H1 (cell line): ENCODE results near the gene R3HDM2. TPM values are rescaled to one million over a fixed set of nuclear protein-coding genes. Genes with fewer than 3 reads are reported as not detected.

ENCODE experiments used
- CTCF ChIA-PET: fragments of 300-600 bp; sonication (Branson Sonifier 250); formaldehyde crosslinking; loops from one replicate; lab custom pipeline; 2021; ENCODE audit not compliant: partially characterized antibody; lab: Charles Lee
- POLR2A ChIA-PET: fragments of 300-600 bp; sonication (Branson Sonifier 250); formaldehyde crosslinking; loops from one replicate; lab custom pipeline; 2021; ENCODE audit warnings: inconsistent platforms; ENCODE audit not compliant: partially characterized antibody; lab: Charles Lee
- DNase-seq, 2 experiments: peaks; one replicate each; pipeline versions ENCODE4 v3.0.0 to v3.0.0-alpha.2; 2010 to 2022; ENCODE audit warnings: low spot score in 2 of 2, low read depth in 1 of 2, mixed read lengths in 1 of 2
- FAIRE-seq: peaks from 2 replicates; lab custom pipeline; 2011; peaks lifted over from hg19 to GRCh38; lab: Jason Lieb, UNC
- H2AFZ ChIP-seq: 2 replicates; pipeline ENCODE4 v1.8.1; 2012; ENCODE audit warnings: low read length, inconsistent platforms
- H2AK5ac ChIP-seq: 2 replicates; pipeline ENCODE4 v1.6.1; 2013; ENCODE audit warnings: low read depth, low read length
- H2BK120ac ChIP-seq: replicated peaks from 2 replicates; pipeline ENCODE3; 2013; ENCODE audit warnings: low read depth, low read length, inconsistent platforms
- H2BK12ac ChIP-seq: 2 replicates; pipeline ENCODE4 v1.6.1; 2013; ENCODE audit warnings: low read depth, low read length
- H2BK15ac ChIP-seq: 2 replicates; pipeline ENCODE4 v1.6.1; 2013; ENCODE audit warnings: low read length
- H2BK20ac ChIP-seq: 2 replicates; pipeline ENCODE4 v1.6.1; 2013; ENCODE audit warnings: low read length
- H2BK5ac ChIP-seq: 2 replicates; pipeline ENCODE4 v1.6.1; 2013; ENCODE audit warnings: low read depth, low read length
- H3K14ac ChIP-seq: 2 replicates; pipeline ENCODE4 v1.6.1; 2013; ENCODE audit warnings: inconsistent platforms; ENCODE audit not compliant: insufficient read length
- H3K18ac ChIP-seq: 2 replicates; pipeline ENCODE4 v1.6.1; 2013; ENCODE audit warnings: low read length; ENCODE audit errors: extremely low read depth
- H3K23ac ChIP-seq: 2 replicates; pipeline ENCODE4 v1.6.1; 2013; ENCODE audit warnings: inconsistent platforms; ENCODE audit not compliant: insufficient read length
- H3K23me2 ChIP-seq: 2 replicates; pipeline ENCODE4 v1.6.1; 2013; ENCODE audit warnings: low read depth, low read length
- H3K27ac ChIP-seq: 2 replicates; pipeline ENCODE4 v1.6.1; 2011; ENCODE audit warnings: low read depth, low read length, inconsistent platforms
- H3K27me3 ChIP-seq, 4 experiments: replicated peaks in 1 of 4; 1 replicate in 1 of 4; 2 replicates in 3 of 4; pipeline versions ENCODE4 v1.6.1 to v1.8.1; 2011 to 2013; ENCODE audit warnings: low read length in 3 of 4, mild to moderate bottlenecking in 3 of 4, inconsistent platforms in 2 of 4, mixed read lengths in 2 of 4, moderate library complexity in 1 of 4; ENCODE audit not compliant: control insufficient read depth in 3 of 4, insufficient read depth in 3 of 4; ENCODE audit errors: extremely low read depth in 1 of 4
- H3K36me3 ChIP-seq, 4 experiments: 2 replicates each; pipeline versions ENCODE4 v1.6.1 to v1.8.1; 2011 to 2013; ENCODE audit warnings: mild to moderate bottlenecking in 4 of 4, low read length in 3 of 4, moderate library complexity in 2 of 4, control low read depth in 1 of 4, inconsistent platforms in 1 of 4; ENCODE audit not compliant: insufficient read depth in 4 of 4, control insufficient read depth in 2 of 4
- H3K4ac ChIP-seq: replicated peaks from 2 replicates; pipeline ENCODE3; 2013; ENCODE audit warnings: low read length, low read depth, mixed read lengths, inconsistent platforms; ENCODE audit not compliant: insufficient read length
- H3K4me1 ChIP-seq, 4 experiments: replicated peaks in 1 of 4; 1 replicate in 1 of 4; 2 replicates in 3 of 4; pipeline versions ENCODE4 v1.6.1 to v1.8.1; 2011 to 2013; ENCODE audit warnings: low read length in 3 of 4, inconsistent platforms in 2 of 4, mixed read lengths in 1 of 4; ENCODE audit not compliant: insufficient read depth in 4 of 4, control insufficient read depth in 3 of 4
- H3K4me2 ChIP-seq, 2 experiments: 2 replicates each; pipeline versions ENCODE4 v1.6.1 to v1.8.1; 2011 to 2013; ENCODE audit warnings: low read depth in 2 of 2, low read length in 2 of 2, control low read depth in 1 of 2, inconsistent platforms in 1 of 2, mild to moderate bottlenecking in 1 of 2; ENCODE audit not compliant: insufficient read depth in 1 of 2
- H3K4me3 ChIP-seq, 4 experiments: fragments of 200-600, 300-600 bp in 1 of 4; sonication (generic), shearing (Covaris generic), sonication (Bioruptor Twin) in 1 of 4; 2 replicates each; pipeline versions ENCODE4 v1.5.1 to v1.8.1; 2011 to 2016; ENCODE audit warnings: low read length in 4 of 4, low read depth in 3 of 4, control low read depth in 2 of 4, inconsistent platforms in 2 of 4, mild to moderate bottlenecking in 2 of 4, mixed read lengths in 1 of 4, moderate library complexity in 1 of 4; ENCODE audit not compliant: insufficient read depth in 2 of 4; ENCODE audit errors: extremely low read depth in 1 of 4
- H3K56ac ChIP-seq: replicated peaks from 2 replicates; pipeline ENCODE3; 2013; ENCODE audit warnings: low read depth, mild to moderate bottlenecking, mixed read lengths, low read length, inconsistent platforms; ENCODE audit not compliant: insufficient read length
- H3K79me1 ChIP-seq: 2 replicates; pipeline ENCODE4 v1.6.1; 2013; ENCODE audit warnings: low read depth, low read length, control low read depth
- H3K79me2 ChIP-seq, 2 experiments: 2 replicates each; pipeline versions ENCODE4 v1.6.1 to v1.8.1; 2012 to 2013; ENCODE audit warnings: low read length in 2 of 2, mild to moderate bottlenecking in 2 of 2, inconsistent platforms in 1 of 2; ENCODE audit not compliant: insufficient read depth in 2 of 2, control insufficient read depth in 1 of 2
- H3K9ac ChIP-seq, 4 experiments: replicated peaks in 1 of 4; 1 replicate in 1 of 4; 2 replicates in 3 of 4; pipeline versions ENCODE4 v1.6.1 to v1.8.1; 2011 to 2013; ENCODE audit warnings: low read depth in 3 of 4, low read length in 3 of 4, control low read depth in 2 of 4, mild to moderate bottlenecking in 2 of 4, moderate library complexity in 2 of 4, inconsistent platforms in 1 of 4; ENCODE audit errors: extremely low read depth in 1 of 4
- H3K9me3 ChIP-seq, 2 experiments: 2 replicates each; pipeline versions ENCODE4 v1.6.1 to v1.8.1; 2012 to 2013; ENCODE audit warnings: mild to moderate bottlenecking in 2 of 2, moderate library complexity in 2 of 2, control low read depth in 1 of 2, inconsistent platforms in 1 of 2, low read depth in 1 of 2, low read length in 1 of 2, mixed read lengths in 1 of 2; ENCODE audit not compliant: insufficient read depth in 2 of 2
- H4K20me1 ChIP-seq, 2 experiments: replicated peaks in 1 of 2; 2 replicates each; pipeline versions ENCODE3 to v1.8.1; 2011 to 2013; ENCODE audit warnings: inconsistent platforms in 2 of 2, low read length in 2 of 2, mild to moderate bottlenecking in 1 of 2; ENCODE audit not compliant: insufficient read depth in 2 of 2, control insufficient read depth in 1 of 2
- H4K5ac ChIP-seq: 2 replicates; pipeline ENCODE4 v1.6.1; 2013; ENCODE audit warnings: low read length, low read depth, mixed read lengths, inconsistent platforms; ENCODE audit not compliant: insufficient read length
- H4K8ac ChIP-seq: 2 replicates; pipeline ENCODE4 v1.8.0; 2013; ENCODE audit warnings: mild to moderate bottlenecking, moderate library complexity, low read length, inconsistent platforms; ENCODE audit not compliant: insufficient read depth; ENCODE audit errors: extremely low read depth
- H4K91ac ChIP-seq: replicated peaks from 2 replicates; pipeline ENCODE3; 2013; ENCODE audit warnings: low read length, mixed read lengths, inconsistent platforms; ENCODE audit not compliant: insufficient read length
- CBX5 ChIP-seq: fragments of 300-800, 300-1000 bp; sonication (generic); IDR thresholded peaks from 2 replicates; pipeline ENCODE4 v1.7.1; 2016; ENCODE audit warnings: antibody characterized with exemption, low read length, low read depth
- CEBPB ChIP-seq: IDR thresholded peaks from 2 replicates; pipeline ENCODE4 v1.6.1; 2012; ENCODE audit warnings: low read depth, low read length
- EGR1 ChIP-seq: IDR thresholded peaks from 2 replicates; pipeline ENCODE4 v1.6.1; 2011; ENCODE audit warnings: low read depth, low read length, borderline replicate concordance
- GTF2F1 ChIP-seq: IDR thresholded peaks from 2 replicates; pipeline ENCODE4 v1.6.1; 2012; ENCODE audit warnings: low read depth, low read length, improper control_type of control experiment, borderline replicate concordance
- POLR2AphosphoS5 ChIP-seq: IDR thresholded peaks from 2 replicates; pipeline ENCODE4 v1.6.1; 2011; ENCODE audit warnings: low read depth, low read length
- RXRA ChIP-seq: IDR thresholded peaks from 2 replicates; pipeline ENCODE4 v1.6.1; 2011; ENCODE audit warnings: low read depth, mild to moderate bottlenecking, low read length, moderate library complexity; ENCODE audit not compliant: insufficient read depth
- SIX5 ChIP-seq: IDR thresholded peaks from 2 replicates; pipeline ENCODE4 v1.6.1; 2011; ENCODE audit warnings: mild to moderate bottlenecking, low read depth, low read length
- TEAD4 ChIP-seq: IDR thresholded peaks from 2 replicates; pipeline ENCODE4 v1.6.1; 2012; ENCODE audit warnings: low read depth, low read length, inconsistent platforms, mixed read lengths
- WGBS, 2 experiments: shearing (Covaris generic) in 1 of 2; methylation state at CpG; one replicate each; pipeline versions ENCODE4 v1.1.6 to v1.1.7; 2013 to 2015; ENCODE audit warnings: low lambda C conversion rate in 2 of 2, mixed read lengths in 2 of 2, inconsistent platforms in 1 of 2, low coverage in 1 of 2, missing lambda C conversion rate in 1 of 2; ENCODE audit not compliant: insufficient replicate concordance in 2 of 2, insufficient coverage in 1 of 2, insufficient read length in 1 of 2; ENCODE audit errors: extremely low coverage in 1 of 2, missing lambda C conversion rate in 1 of 2; 5-methylcytosine and 5-hydroxymethylcytosine counted together
- polyA plus RNA-seq, 7 experiments: library from polyadenylated mRNA; depleted of rRNA in 3 of 7; stranded (reverse) in 5 of 7; unstranded in 2 of 7; fragments of >200 nt in 5 of 7; fragments of 200-250 nt in 2 of 7; gene quantifications; 1 replicate in 5 of 7; 2 replicates in 1 of 7; 4 replicates in 1 of 7; pipeline versions ENCODE4 v1.2.1 to v1.2.3, GENCODE V29; 2011 to 2013; ENCODE audit warnings: missing spikeins in 2 of 7, mixed read lengths in 2 of 7
- total RNA-seq: library from RNA; stranded (reverse); fragmentation: NEBNext Ultra II Directional; extraction: Animal tissue kit (Norgen Biotek cat#: 25700); gene quantifications from 2 replicates; pipeline ENCODE4 v1.2.1, GENCODE V29; 2021

The R3HDM2 gene
- total and polyA plus RNA-seq, 2 of the 8 experiments (the other 6 are each of a cell fraction or from before 2014, with no cell fraction given): 25.6 to 27.0 TPM

DNA sequence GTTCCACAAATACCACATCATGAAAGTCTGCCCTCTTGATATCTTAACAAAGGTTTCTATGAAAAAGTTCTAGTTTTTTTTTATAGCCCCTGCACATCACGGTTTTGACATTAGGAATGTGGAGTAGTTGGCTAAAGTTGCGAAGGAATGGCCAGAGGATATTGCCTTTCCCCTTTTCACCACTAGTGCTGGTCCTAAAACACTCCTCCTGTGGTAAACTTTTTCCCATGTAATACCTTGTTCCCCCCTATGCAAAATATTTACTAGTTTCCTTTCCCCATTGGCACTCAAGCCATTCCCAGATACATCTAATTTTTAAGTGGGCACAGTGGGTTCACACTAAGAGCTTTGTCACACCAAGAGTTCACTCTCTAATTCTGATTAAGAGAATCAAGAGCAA, 33.4 kb downstream of the R3HDM2 start:
- Histone ChIP-seq H3K23me2 (no peaks in the 10 kb centered on the region), H3K9me3 (no peaks in the 10 kb centered on the region), H2BK5ac (no peak overlapping the region), H3K4me3 (no peak overlapping the region), H3K4me2 (no peak overlapping the region), H2BK20ac (no peak overlapping the region), H3K18ac (no peak overlapping the region), H3K36me3 (no peaks in the 10 kb centered on the region; a peak in 2 of 8 replicates), H2AFZ (no peak overlapping the region), H3K79me1 (no peaks in the 10 kb centered on the region), H3K14ac (no peak overlapping the region), H2BK12ac (no peak overlapping the region), H4K5ac (no peak overlapping the region), H2BK15ac (no peak overlapping the region), H4K91ac (no peak overlapping the region), H3K79me2 (no peaks in the 10 kb centered on the region), H4K20me1 (no peaks in the 10 kb centered on the region), H3K27me3 (no peaks in the 10 kb centered on the region), H4K8ac (no peak overlapping the region), H2AK5ac (no peak overlapping the region), H3K4ac (no peak overlapping the region), H3K23ac (no peak overlapping the region), H3K4me1 (peaks cover 0 to 2% (median 0%) of the 10 kb centered on the region in 4 experiments; a peak in 1 of 7 replicates), H3K27ac (no peak overlapping the region), H3K9ac (no peak overlapping the region), H2BK120ac (no peak overlapping the region), H3K56ac (no peak overlapping the region)
- 96% methylated on average over 2 of the region's 2 CpGs; no CpG with 5 or more reads in 1 of the 2 experiments for WGBS, 2 experiments
- POLR2A ChIA-PET: interaction anchor here (0.7 to 1.5 kb wide), 2 partner anchors 17 to 56 kb away, joined by 3 to 5 read pairs; no protein-coding TSS in a partner anchor
- CTCF ChIA-PET: interaction anchor here (0.7 to 1.2 kb wide), 6 partner anchors 9 to 310 kb away, joined by 3 to 4 read pairs (median 4); no protein-coding TSS in a partner anchor
- TF ChIP-seq CEBPB (no peak), SIX5 (no peak), RXRA (no peak), GTF2F1 (no peak), EGR1 (no peak), POLR2AphosphoS5 (no peak), TEAD4 (no peak), CBX5 (no peak)
- DNase-seq (no peak), FAIRE-seq (no peak)
